Measurements from ENCODE around the gene CTSS. TPM values are rescaled to one million over a fixed set of nuclear protein-coding genes. Genes with fewer than 3 reads are reported as not detected.

CTSS gene
- total RNA-seq, 3 donors from 2014 or later (not counting 1 experiment from before 2014, with no cell fraction given), result 169 to 245 (median 229) TPM

- no peak for DNase-seq
- Mint-ChIP-seq H3K27ac (no peak overlapping the region), H3K27me3 (ENCODE audit: low read depth in 2 of 2) (no peaks in the 10 kb centered on the region), H3K4me3 (no peak overlapping the region), H3K9me3 (no peaks in the 10 kb centered on the region), H3K4me1 (peaks cover 10 to 12% of the 10 kb centered on the region in 2 donors), H3K36me3 (no peaks in the 10 kb centered on the region)
- Histone ChIP-seq H3K27ac (ENCODE audit: low read length) (no peak overlapping the region), H3K4me3 (ENCODE audit: low read length) (no peak overlapping the region), H3K4me1 (ENCODE audit: control insufficient read depth, insufficient read depth, low read length) (no peaks in the 10 kb centered on the region), H3K27me3 (ENCODE audit: control insufficient read depth, insufficient read depth, low read length) (no peaks in the 10 kb centered on the region), H3K36me3 (ENCODE audit: control insufficient read depth, insufficient read depth, low read length) (peaks cover 30% of the 10 kb centered on the region), H3K9me3 (ENCODE audit: control insufficient read depth, insufficient read depth, low read length) (no peaks in the 10 kb centered on the region)
- 95% methylated on average over 2 of the region's 3 CpGs for WGBS (ENCODE audit: insufficient coverage)
- intact Hi-C loops (cut with micrococcal nuclease), result no loop called here
- no peak for TF ChIP-seq CTCF (IDR thresholded peaks at IDR 0.05)
- ATAC-seq, result no peak
Observed at GRCh38 chr1:150809651-150810050, 44.1 kb upstream of the CTSS start.

GRCh38 chr1:150808846-150809245, 43.3 kb upstream of the CTSS start:
- no peak for TF ChIP-seq CTCF (IDR thresholded peaks at IDR 0.05)
- WGBS (ENCODE audit: insufficient coverage), result 95% methylated on average over 2 of the region's 2 CpGs
- ATAC-seq (no peak), DNase-seq (no peak)
- Histone ChIP-seq H3K36me3 (ENCODE audit: control insufficient read depth, insufficient read depth, low read length) (peaks cover 26% of the 10 kb centered on the region), H3K9me3 (ENCODE audit: control insufficient read depth, insufficient read depth, low read length) (no peaks in the 10 kb centered on the region), H3K27ac (ENCODE audit: low read length) (no peak overlapping the region), H3K4me3 (ENCODE audit: low read length) (no peak overlapping the region), H3K27me3 (ENCODE audit: control insufficient read depth, insufficient read depth, low read length) (no peaks in the 10 kb centered on the region), H3K4me1 (ENCODE audit: control insufficient read depth, insufficient read depth, low read length) (no peaks in the 10 kb centered on the region)
- Mint-ChIP-seq H3K9me3 (no peaks in the 10 kb centered on the region), H3K27ac (no peak overlapping the region), H3K4me1 (peaks cover 10 to 12% of the 10 kb centered on the region in 2 donors), H3K4me3 (no peak overlapping the region), H3K27me3 (ENCODE audit: low read depth in 2 of 2) (no peaks in the 10 kb centered on the region), H3K36me3 (no peaks in the 10 kb centered on the region)
- intact Hi-C loops (cut with micrococcal nuclease), result no loop called here

- 84% methylated on average over 7 of the region's 7 CpGs for WGBS (ENCODE audit: insufficient coverage)
- Mint-ChIP-seq H3K9me3 (no peaks in the 10 kb centered on the region), H3K27ac (peak within 1 kb of the TSS; percentile 35 to 47)
Observed at GRCh38 chr1:150808121-150808520, 42.5 kb upstream of the CTSS start, which contains the start of gene CTSK. Gene CTSK, minus strand, starts transcription at chr1:150808260. Its CDS starts 1,455 bp downstream, at chr1:150806805.

More at GRCh38 chr1:150808121-150808520, 42.5 kb upstream of the CTSS start, which contains the start of gene CTSK:
- ATAC-seq (no peak), DNase-seq (no peak)
- peak within 1 kb of the TSS; percentile 35 for H3K4me3 Mint-ChIP-seq
- intact Hi-C loops (cut with micrococcal nuclease), result no loop called here
- H3K4me1 Mint-ChIP-seq, result peaks cover 10 to 12% of the 10 kb centered on the region in 2 donors
- Histone ChIP-seq H3K4me3 (ENCODE audit: low read length) (no peak within 1 kb of the TSS), H3K36me3 (ENCODE audit: control insufficient read depth, insufficient read depth, low read length) (peaks cover 22% of the 10 kb centered on the region), H3K9me3 (ENCODE audit: control insufficient read depth, insufficient read depth, low read length) (no peaks in the 10 kb centered on the region), H3K27me3 (ENCODE audit: control insufficient read depth, insufficient read depth, low read length) (no peaks in the 10 kb centered on the region), H3K4me1 (ENCODE audit: control insufficient read depth, insufficient read depth, low read length) (no peaks in the 10 kb centered on the region), H3K27ac (ENCODE audit: low read length) (no peak within 1 kb of the TSS)
- no peaks in the 10 kb centered on the region for H3K27me3 Mint-ChIP-seq (ENCODE audit: low read depth in 2 of 2)
- no peak for TF ChIP-seq CTCF (IDR thresholded peaks at IDR 0.05)
- no peaks in the 10 kb centered on the region for H3K36me3 Mint-ChIP-seq
